ENCODE measurements around the gene NR2E1. TPM values are rescaled to one million over a fixed set of nuclear protein-coding genes. Genes with fewer than 3 reads are reported as not detected.

Gene NR2E1
- polyA plus RNA-seq, 1 donor (not counting 4 experiments of a cell fraction or from before 2014, with no cell fraction given): 0.04 TPM

- no peaks in the 10 kb centered on the region for H4K20me1 ChIP-seq (ENCODE audit: control insufficient read depth, extremely low read depth, insufficient read depth, low read length)
- peak; percentile 9 for FAIRE-seq
- peak overlapping the region in 2 of 3 experiments; percentile 49 to 73 for H3K4me3 ChIP-seq (ENCODE audit: control insufficient read depth in 2 of 3, extremely low read depth in 1 of 3, insufficient read depth in 2 of 3, low read depth in 1 of 3, low read length in 3 of 3)
- peak overlapping the region; percentile 9 for H2AFZ ChIP-seq (ENCODE audit: control insufficient read depth, low read length)
- no peaks in the 10 kb centered on the region for H3K36me3 ChIP-seq (ENCODE audit: control insufficient read depth in 2 of 2, extremely low read depth in 1 of 2, insufficient read depth in 2 of 2, low read length in 2 of 2)
- H3K79me2 ChIP-seq (ENCODE audit: control insufficient read depth, insufficient read depth, low read length): no peaks in the 10 kb centered on the region
- H3K4me2 ChIP-seq (ENCODE audit: control insufficient read depth, extremely low read depth, insufficient read depth, low read depth, low read length): peak overlapping the region; percentile 77
- no peak overlapping the region for H3K9ac ChIP-seq (ENCODE audit: control insufficient read depth, extremely low read depth, insufficient read depth, low read length)
- peaks cover 25% of the 10 kb centered on the region for H3K4me1 ChIP-seq (ENCODE audit: control insufficient read depth, extremely low read depth, insufficient read depth, low read length)
- no peaks in the 10 kb centered on the region for H3K9me3 ChIP-seq (ENCODE audit: control insufficient read depth, low read depth, low read length)
- no peak for TF ChIP-seq CTCF (optimal IDR thresholded peaks at IDR 0.05 in 1 of 3, IDR thresholded peaks at IDR 0.05 in 1 of 3, conservative IDR thresholded peaks at IDR 0.05 in 1 of 3; ENCODE audit: extremely low read depth in 1 of 3, insufficient read depth in 2 of 3, low read length in 3 of 3)
- peak; percentile 99 for TF ChIP-seq EZH2 (IDR thresholded peaks at IDR 0.05; ENCODE audit: low read length)
- dilution Hi-C loops (cut with MboI; ENCODE audit: extremely low pct_ligation_motif_present, low sequenced_read_pairs): no loop called here
- H3K27ac ChIP-seq (ENCODE audit: control insufficient read depth, insufficient read depth, low read length): no peak overlapping the region
- peaks cover 87% of the 10 kb centered on the region for H3K27me3 ChIP-seq (ENCODE audit: control insufficient read depth, extremely low read depth, insufficient read depth, low read length)
- DNase-seq (ENCODE audit: low read depth, low spot score): no peak
- H3K9me1 ChIP-seq (ENCODE audit: control insufficient read depth, extremely low read depth, insufficient read depth, low read length): no peaks in the 10 kb centered on the region
Measured at GRCh38 chr6:108118810-108119768, 46.7 kb upstream of the NR2E1 start.

GRCh38 chr6:108119769-108120141 lies 46.1 kb upstream of the NR2E1 start:
- Histone ChIP-seq H3K4me3 (ENCODE audit: control insufficient read depth in 2 of 3, extremely low read depth in 1 of 3, insufficient read depth in 2 of 3, low read depth in 1 of 3, low read length in 3 of 3) (no peak overlapping the region), H3K4me2 (ENCODE audit: control insufficient read depth, extremely low read depth, insufficient read depth, low read depth, low read length) (no peak overlapping the region), H3K36me3 (ENCODE audit: control insufficient read depth in 2 of 2, extremely low read depth in 1 of 2, insufficient read depth in 2 of 2, low read length in 2 of 2) (no peaks in the 10 kb centered on the region), H3K27ac (ENCODE audit: control insufficient read depth, insufficient read depth, low read length) (no peak overlapping the region), H4K20me1 (ENCODE audit: control insufficient read depth, extremely low read depth, insufficient read depth, low read length) (no peaks in the 10 kb centered on the region), H2AFZ (ENCODE audit: control insufficient read depth, low read length) (no peak overlapping the region), H3K27me3 (ENCODE audit: control insufficient read depth, extremely low read depth, insufficient read depth, low read length) (peaks cover 87% of the 10 kb centered on the region), H3K9me3 (ENCODE audit: control insufficient read depth, low read depth, low read length) (no peaks in the 10 kb centered on the region), H3K79me2 (ENCODE audit: control insufficient read depth, insufficient read depth, low read length) (no peaks in the 10 kb centered on the region), H3K9me1 (ENCODE audit: control insufficient read depth, extremely low read depth, insufficient read depth, low read length) (no peaks in the 10 kb centered on the region), H3K9ac (ENCODE audit: control insufficient read depth, extremely low read depth, insufficient read depth, low read length) (no peak overlapping the region), H3K4me1 (ENCODE audit: control insufficient read depth, extremely low read depth, insufficient read depth, low read length) (peaks cover 24% of the 10 kb centered on the region)
- FAIRE-seq (no peak), DNase-seq (ENCODE audit: low read depth, low spot score) (no peak)
- TF ChIP-seq CTCF (optimal IDR thresholded peaks at IDR 0.05 in 1 of 3, IDR thresholded peaks at IDR 0.05 in 1 of 3, conservative IDR thresholded peaks at IDR 0.05 in 1 of 3; ENCODE audit: extremely low read depth in 1 of 3, insufficient read depth in 2 of 3, low read length in 3 of 3) (no peak), EZH2 (IDR thresholded peaks at IDR 0.05; ENCODE audit: low read length) (no peak)
- dilution Hi-C loops (cut with MboI; ENCODE audit: extremely low pct_ligation_motif_present, low sequenced_read_pairs): no loop called here

Data from keratinocyte (primary cell).